HG03378 (cell line): ENCODE results near the gene TSSK2.
A peak's percentile ranks its signal among the peaks of the same experiment; 100 is the strongest.

Experiments used
- ATAC-seq: cut with Tn5 transposase; IDR thresholded peaks from one replicate; pipeline ENCODE4 v1.9.1; 2021; ENCODE audit warnings: mild to moderate bottlenecking, moderate library complexity; ENCODE audit not compliant: unreplicated experiment

Gene TSSK2

DNA sequence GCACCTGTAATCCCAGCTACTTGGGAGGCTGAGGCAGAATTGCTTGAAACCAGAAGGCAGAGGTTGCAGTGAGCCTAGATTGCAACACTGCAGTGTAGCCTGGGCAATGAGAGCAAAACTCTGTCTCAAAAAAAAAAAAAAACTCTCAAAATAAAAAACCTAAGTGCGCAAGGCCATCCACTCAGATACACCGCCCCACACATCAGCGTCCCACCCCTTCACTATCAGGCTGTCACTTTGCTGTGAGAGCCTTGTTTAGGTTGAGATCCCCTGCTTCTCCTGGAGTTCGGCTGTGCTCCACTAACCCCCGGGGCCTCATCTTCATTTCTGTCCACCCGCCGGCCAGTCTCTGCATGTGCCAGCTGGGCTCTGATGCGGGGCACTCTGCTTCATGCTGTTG is 35.3 kb downstream of the TSSK2 start:
- no peak for ATAC-seq

DNA sequence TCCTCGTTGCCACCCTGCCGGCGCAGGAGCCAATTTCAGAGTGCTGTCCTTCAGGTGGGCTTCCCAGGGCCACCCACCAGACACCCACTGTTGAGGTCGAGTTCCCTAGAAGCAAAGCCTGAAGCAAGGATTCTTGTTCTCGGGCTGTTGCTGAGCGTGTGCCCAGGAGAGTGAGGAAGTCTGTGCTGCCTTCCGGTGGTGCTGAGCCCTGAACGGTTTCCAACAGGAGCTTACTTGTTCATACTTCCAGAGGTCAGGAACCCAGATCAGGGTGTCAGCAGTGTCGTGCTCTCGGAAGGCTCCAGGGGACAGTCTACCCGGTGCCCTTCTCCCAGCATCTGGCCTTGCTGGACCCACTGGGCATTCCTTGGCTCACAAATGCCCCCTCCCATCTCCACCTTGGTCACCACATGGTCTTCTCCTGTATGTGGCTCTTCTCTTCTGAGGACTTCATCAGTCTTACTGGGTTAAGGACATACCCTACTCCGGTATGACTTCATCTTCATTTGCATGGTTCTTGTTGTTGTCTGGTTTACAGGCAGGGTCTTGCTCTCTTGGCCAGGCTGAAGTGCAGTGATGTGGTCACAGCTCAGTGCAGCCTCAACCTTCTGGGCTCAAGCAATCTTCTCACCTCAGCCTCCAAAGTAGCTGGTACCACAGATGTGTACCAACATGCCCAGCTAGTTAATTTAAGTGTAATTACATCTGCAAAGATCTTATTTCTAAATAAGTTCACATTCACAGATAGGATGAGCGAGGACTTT is 36.2 kb downstream of the TSSK2 start:
- no peak for ATAC-seq

DNA sequence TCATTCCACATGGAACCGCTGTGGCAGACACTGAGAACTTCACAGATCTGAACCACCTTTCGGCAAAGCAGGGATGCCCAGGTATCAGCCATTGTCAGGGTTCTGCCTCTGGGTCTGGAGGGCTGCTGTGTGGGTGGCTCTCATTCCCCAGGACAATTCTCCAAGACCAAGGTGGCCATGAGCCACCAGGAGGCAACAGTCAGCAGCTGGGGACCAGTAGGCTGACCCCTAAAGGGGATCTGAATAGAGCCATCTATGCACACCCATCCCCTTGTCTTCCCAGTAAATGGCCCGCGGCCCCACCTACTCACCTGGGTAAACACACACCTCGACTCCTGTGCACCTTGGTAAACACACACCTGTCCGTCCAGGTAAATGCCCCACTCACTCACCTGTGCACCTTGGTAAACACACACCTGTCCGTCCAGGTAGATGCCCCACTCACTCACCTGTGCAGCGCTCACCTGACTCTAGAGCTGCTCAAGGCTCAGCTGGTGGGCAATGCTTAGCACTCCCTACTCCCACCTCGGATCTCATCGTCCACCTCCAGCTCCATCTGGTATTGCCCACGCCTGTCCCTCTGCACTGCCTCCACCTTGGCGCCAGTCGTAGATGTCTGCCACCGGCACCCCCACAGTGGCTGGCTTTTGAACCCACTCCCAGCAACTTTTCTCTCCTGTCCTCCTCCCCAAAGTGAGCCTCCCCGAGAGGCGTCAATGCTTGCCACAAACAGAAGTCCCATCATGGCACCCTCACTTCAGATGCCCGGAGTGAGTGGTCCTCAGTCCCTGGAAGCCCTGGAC is 37.2 kb downstream of the TSSK2 start:
- ATAC-seq = no peak

DNA sequence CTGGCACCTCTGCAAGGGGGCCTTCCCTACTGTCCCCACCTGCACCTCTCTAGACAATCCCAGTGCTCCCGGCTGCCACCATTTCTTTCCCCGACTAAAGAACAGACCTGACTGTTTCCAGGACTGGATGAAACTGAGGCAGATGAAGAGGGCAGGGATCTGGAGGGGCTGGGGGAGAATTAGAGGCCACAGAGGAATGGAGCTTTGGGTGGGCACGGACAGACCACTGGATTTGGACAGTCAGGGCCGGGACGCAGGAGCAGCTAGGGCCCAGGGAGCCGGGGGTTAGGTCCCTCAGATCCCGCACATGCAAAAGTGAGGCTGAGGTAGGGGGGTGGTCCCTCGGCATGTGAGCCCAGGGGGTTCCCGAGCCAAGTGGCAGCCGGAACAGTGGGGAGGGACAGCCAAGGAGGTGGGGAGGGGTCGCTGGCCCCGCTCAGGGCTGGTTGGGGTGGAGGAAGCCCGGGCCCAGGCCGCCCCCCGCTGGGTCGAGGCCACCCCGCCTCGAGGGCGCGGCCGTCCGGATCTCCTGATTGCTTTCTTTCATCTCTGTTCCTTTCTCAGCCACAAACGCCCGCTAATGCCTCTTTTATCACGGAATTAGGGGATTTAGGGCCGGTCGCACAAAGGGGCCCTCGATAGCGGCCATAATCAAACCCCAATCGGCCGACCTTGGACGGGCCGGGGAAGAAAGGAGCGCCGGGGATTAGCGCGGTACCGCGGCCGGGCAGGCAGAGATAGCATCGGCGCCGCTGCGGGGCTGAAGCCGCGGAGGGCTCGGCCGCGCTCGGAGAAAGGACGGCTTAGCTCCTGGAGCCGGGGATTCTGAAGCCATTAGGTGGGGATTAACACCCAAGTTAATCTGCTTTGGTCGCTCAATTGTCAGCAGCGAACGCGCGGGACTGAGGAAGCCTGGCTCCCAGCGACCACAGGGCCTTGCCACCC is 38.2 kb downstream of the TSSK2 start:
- no peak for ATAC-seq

DNA sequence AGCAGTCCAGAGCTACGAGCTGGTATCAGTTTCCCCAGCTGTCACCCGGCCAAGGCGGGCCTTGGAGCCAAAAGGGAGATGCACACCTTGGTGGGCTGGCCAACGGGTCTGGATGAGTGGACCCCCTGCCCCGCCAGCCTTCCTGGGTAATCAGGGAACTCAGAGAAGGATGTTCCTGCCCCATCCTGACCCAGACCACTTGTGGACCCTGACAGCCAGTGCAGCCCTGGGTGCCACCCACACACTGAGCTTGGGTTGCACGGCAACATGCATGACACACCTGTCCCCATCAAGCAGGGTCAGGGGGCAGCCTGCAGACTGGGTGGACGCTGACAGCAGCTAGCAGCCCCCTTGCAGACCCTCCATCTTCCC is 38.8 kb downstream of the TSSK2 start:
- no peak for ATAC-seq

DNA sequence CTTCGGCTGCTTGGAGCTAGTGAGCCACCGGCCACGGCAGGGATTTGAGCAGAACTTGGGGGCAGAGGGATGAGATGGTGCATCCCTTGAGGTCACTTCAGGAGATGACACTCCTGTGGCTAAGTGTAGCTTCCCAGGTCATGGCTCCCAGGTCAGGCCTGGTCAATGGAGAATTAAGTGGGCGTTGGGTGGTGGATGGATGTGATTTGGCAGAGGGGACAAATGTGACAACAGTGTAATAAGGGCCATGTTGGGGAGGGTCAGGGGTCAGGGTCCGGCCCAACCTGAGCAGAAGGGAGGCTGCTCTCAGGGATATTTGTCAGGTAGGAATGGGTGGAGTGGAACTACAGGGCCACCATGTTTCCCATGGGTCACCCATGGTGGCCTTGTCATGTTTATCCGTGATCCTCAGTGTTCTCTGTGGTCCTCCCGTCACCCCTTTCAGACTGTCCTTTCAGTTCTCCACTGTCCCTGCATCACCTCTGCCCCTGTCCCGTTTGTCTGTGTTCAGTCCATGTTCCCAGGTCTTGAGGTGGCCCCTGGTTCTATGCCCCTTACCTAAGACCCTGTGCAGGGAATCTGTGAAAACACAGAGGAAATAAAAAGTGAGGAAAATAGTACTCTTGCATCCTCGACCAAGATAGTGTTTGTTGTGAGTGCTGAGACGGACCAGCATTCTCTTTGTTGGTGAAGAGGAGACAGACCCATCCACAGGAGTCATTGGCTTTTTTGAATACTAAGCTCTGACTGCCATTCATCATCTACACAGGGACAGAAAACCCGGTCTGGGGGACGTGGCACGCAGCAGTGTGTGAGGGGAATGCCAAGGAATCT is 41.3 kb downstream of the TSSK2 start:
- ATAC-seq = no peak

DNA sequence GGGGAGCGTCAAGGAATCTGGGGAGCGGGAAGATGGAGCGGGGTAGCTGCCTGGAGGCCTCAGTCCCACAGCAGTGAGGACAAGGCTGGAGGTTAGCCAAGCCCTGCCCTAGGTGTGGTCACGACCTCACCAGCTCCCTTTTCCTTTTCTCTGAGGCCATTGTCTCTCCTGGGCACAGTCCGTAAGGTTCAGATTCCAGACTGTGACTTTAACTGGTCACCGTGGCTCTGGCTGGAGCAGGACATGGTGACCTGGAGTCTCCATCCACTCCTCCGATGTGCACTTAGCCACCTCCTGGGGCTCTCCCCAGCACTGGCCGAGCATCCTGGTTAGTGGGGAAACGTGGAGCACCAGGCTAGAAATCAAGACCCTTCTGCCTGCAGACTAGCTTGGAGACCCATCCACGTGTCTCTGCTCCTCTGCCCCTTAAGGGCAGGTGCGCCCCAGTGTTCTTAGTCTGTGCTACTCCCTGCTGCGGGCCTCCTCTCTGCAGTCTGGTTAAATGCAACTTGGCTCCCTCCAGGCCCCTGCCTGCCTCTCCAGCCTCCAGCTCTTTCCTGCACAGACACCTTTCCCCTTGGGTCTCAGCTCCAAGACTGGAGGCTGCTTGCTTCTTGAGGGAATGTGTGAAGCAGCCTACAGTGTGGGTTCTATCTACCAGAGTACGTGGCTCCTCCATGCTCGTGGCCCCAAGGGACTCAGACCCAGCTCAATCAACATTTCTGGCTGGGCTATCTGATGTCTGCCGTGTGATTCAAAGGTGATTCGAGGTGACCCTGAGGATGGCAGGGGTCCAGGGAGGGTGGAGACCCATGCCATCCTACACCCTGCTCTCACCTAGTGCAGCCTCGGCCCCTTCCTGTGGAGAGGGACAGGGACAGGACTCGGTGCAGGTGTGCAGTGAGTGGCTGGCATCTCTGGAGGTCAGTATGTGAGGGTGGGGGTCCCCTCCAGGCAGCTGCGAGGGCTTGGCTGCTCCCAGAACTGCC is 42.2 kb downstream of the TSSK2 start:
- no peak for ATAC-seq

DNA sequence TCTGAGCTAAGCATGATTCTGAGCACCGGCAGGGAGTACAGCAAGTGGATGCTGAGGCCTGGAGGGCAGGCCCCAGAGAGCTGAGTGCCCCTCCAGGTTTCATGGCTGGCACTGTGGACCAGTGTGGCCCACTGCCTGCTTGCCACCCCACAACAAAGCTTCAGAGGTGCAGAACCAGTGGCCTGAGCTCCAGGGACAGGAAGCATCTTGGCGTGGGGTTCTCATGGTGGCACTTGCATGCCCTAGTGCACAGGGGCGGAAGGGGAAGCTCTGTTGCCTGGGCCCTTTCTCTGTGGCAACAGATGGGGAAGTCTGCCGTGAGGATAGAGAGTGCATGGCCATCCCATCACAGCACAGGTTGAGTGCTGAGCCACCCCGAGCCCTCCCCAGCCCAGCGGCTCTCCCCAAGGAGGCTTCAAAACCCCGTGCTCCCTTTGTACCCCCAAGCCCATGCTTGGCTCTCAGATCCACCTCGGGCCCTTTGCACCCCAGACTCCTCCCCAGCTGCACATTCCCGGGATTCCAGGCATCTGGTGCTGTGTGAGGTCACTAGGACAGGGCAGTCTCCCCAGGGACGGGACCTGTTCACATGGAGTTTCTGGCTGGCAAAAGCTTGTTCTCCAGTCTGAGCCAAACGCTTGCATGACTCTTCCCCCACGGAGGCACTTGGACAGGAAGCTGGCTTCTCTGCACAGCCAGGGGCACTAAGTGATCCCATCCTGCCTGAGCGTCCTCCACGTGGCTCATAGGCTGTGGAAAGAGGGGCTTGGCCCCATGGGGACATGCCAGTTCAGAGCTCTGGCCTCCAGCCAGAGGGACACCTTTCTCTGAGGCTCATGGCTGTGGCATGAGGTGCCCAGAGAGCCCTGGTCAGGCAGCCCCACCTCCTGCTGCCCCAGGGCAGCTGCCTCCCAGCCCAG is 43.3 kb downstream of the TSSK2 start:
- no peak for ATAC-seq

DNA sequence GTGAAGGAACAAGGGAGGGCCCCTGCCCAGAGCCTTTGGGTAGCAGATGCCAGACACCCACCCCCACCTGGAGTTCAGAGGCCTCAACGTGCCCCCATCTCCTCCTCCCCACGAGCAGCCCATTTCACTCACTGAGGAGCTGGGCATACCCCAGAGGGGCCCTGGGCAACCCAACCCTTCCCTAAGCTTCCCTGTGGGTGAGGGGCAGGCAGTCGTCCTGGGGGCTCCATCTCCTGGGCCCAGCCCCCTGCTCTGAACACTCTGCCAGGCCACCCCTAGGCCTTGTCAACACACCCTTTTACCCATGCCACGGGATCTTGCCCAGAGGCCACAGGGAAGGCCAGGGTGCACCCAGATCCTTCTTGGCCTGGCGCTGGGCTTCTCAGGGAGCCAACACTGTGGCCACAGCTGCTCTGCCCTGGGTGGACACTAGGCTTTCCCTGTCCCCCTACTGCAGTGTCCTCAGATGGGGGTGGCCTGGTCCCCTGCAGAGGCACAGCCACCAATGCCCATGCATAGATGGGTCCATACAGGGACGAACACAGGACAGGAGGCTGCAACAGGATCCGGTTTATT is 44.0 kb downstream of the TSSK2 start:
- ATAC-seq = no peak

DNA sequence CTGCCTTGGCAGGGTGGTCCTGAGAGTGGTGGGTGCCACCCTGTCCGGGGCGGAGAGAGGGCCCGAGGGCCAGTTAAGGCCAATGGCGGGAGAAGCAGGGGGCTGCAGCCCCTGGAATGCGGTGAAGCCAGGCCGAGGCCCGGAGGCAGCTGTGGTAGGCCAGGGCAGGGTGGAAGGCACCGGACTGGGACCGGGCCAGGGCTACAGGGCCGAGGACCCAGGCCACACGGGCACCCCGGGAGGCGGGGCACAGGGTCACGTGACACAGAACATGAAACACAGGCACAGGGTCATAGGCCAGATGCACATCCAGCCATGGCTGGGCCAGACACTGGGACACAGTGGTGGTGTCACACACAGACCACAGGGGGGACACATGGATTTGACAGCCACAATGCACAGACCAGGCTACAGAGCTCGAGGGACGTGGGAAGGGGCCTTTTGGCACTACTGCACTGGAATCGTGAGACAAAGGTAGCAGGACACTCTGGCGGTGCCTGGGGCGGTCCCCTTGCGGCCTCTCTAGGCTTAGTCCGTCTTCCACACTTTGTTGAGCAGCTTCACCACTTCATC is 44.6 kb downstream of the TSSK2 start:
- ATAC-seq = no peak

DNA sequence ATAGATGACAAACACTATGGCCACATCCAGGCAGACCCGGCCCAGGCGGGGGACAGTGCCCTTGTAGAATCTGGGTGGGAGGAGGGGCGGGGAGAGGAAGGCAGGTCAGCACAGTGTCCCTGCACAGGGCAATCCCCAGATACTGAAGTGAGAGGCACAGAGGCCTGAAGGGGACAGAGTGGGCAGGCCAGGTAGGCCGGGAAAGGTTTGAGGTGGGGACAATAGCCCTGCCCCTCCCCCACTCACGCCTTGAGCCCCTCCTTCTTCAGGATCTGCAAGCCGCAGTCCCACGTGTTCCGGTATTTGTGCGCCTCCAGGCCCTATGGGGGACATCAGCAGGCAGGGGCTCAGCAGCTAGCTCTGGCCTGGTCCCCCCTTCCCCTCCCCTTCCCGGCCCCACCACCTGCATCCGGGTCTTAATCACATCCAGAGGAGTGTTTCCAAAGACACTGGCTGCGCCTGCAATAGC is 45.1 kb downstream of the TSSK2 start:
- ATAC-seq = no peak

DNA sequence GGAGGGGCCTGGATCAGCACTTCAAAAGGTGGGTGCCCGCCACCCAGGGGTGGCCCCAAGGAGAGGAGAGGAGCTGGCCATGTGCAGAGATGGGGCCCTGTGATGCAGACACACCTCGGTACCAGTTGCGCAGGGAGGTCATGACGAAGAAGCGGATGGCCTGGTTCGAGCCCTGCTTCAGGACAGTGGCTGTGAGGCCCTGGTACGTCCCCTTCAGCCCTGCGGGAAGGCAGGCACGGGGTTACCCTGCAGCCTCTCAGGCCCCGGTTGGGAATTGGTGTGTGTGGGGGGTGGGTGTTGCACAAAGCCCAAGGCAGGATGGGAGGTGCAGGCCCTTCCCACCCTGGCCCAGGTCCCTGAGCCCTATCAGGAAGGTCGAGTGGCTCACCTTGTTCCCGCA is 45.6 kb downstream of the TSSK2 start:
- ATAC-seq = no peak

DNA sequence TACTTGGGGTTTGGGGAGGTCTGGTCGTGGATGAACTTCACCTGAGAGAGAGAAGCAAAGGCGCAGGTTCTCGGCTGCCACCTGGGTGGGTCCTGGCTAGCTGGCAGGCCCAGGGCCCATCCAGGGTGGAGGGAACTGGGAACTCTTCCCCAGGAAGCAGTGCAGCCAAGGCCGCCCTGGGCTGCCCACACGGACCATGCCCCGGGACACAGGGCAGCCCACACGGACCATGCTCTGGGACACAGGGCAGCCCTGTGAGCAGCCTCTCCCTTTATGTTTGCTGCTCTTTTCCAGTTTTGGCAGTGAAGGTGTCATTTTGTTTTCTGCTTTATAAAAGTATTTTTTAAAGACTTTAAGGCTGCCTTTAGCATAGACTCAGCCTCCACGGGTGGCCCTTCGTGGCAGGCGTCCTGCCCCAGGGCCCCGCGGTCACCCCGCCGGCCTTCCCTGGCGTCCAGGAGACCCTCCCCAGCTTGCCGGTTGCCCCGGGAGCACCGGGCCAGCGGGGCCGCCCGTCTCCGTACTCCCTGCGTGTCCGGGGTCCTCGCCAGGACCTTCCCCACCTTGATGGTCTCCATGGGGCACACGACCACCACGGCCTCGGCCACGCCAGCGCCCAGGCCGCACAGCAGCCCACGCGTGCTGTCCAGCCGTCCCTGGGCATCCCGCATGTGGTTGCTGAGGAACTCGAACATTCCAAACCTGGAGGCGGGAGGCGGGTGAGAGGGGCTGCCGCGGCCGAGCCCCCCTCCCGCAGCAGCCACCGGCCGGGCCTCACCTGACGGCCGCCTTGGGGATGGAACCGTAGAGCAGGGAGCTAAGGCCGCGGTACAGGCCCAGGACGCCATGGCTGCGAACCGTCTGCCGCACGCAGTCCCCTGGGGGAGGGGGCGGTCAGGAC is 46.3 kb downstream of the TSSK2 start:
- no peak for ATAC-seq

DNA sequence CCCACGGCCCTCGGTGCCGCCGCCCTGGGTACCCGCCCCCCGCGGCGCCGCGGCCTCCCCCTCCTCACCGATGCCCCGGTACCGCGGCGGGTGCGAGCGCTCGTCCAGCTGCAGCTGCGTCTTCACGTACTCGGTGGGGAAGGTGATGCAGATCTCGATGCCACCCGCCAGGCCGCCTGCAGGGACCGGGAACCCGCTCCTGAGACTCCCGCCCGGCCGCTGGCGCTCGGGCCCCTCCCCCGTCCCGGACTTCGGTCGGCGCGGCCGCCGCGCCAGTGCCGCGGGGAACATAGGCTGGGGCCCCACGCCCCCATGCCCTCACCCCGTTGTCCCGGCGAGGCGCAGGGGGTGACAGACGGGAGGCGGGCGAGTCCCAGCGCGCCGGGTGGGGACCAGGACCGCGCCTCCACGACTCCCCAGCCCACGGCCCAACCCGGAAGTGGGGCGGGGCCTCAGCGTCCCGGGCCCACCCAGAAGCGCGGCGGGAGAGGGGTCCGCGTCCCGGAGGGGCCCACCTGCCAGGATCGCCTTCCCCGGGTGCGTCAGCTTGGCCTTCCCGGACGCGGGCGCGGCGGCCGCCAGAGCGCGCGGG is 47.1 kb downstream of the TSSK2 start:
- ATAC-seq = peak; percentile 19

DNA sequence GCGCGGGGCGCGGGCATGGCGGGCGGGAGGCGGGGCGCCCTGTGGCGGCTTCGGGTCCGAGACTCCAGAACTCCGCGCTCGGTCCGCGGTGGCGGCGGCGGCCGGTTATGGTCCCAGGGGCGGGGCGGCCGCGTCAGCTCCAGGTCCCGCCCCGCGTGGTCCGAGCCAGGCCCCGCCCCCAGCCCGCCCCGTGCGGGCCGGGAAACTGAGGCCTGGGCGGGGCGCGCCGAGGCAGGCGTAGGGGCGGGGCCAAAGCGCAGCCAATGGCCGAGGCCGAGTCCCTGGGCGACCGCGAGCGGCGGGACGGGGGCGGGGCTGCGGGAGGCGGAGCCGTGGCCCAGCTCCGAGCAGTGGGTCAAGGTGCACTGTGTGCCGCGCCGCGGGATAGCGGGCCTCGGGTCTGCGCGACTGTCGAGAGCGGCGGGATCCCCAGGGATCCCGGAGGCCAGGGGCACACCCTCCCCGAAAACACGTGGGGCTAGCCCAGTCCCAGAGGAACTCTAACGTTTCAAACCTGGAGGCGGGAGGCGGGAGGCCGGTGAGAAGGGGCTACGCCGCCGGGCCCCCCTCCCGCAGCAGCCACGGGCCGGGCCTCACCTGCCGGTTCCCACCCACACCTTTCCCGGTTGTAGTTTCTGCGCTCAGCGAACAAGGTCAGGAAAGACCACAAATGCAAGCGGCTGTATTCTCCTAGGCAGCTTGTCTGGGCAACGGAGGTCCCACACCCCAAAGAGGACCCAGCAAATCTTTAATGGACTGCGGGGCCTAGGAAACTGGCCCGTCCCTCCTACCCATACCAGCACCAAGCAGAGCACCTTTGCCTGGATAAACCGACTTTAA is 47.8 kb downstream of the TSSK2 start, which contains the start of gene SLC25A1:
Gene SLC25A1, minus strand, starts transcription at position 80 of the 840 bp plus-strand sequence. Its CDS starts 63 bp downstream, at position 17.
- ATAC-seq = peak; percentile 32
